Measurements from ENCODE around the gene PTGR3.

The PTGR3 gene

GRCh38 chr18:75220551-75221355 is 11.8 kb upstream of the PTGR3 start:
- Histone ChIP-seq H3K36me3 (ENCODE audit: control insufficient read depth in 1 of 2, insufficient read depth in 2 of 2, low read length in 2 of 2) (no peaks in the 10 kb centered on the region), H2AFZ (ENCODE audit: insufficient read depth, low read length, poor library complexity) (no peak overlapping the region), H3K9ac (ENCODE audit: low read length) (no peak overlapping the region), H3K27ac (ENCODE audit: low read depth, low read length) (no peak overlapping the region), H2BK12ac (ENCODE audit: low read length) (no peak overlapping the region), H3K23ac (ENCODE audit: low read length) (no peak overlapping the region), H2BK120ac (ENCODE audit: insufficient read depth, low read length, poor library complexity) (no peak overlapping the region), H3K18ac (ENCODE audit: low read length) (no peak overlapping the region), H3K4ac (ENCODE audit: low read depth, low read length) (no peak overlapping the region), H3K27me3 (ENCODE audit: insufficient read depth, low read length) (no peaks in the 10 kb centered on the region), H2AK5ac (ENCODE audit: low read length) (no peak overlapping the region), H3K4me1 (ENCODE audit: control insufficient read depth in 1 of 2, insufficient read depth in 2 of 2, low read length in 2 of 2) (no peaks in the 10 kb centered on the region), H3K14ac (ENCODE audit: low read length) (no peak overlapping the region), H3K79me2 (ENCODE audit: control insufficient read depth, insufficient read depth, low read length, poor library complexity) (no peaks in the 10 kb centered on the region), H3K4me2 (ENCODE audit: low read length) (no peak overlapping the region), H4K12ac (ENCODE audit: low read depth, low read length) (no peak overlapping the region), H4K8ac (ENCODE audit: low read depth, low read length) (no peak overlapping the region), H4K91ac (ENCODE audit: low read depth, low read length) (no peak overlapping the region), H3K9me3 (ENCODE audit: insufficient read depth, low read depth, low read length) (no peaks in the 10 kb centered on the region), H2BK5ac (ENCODE audit: low read depth, low read length, poor library complexity) (no peak overlapping the region), H3K4me3 (ENCODE audit: low read depth, low read length) (no peak overlapping the region), H3K79me1 (ENCODE audit: low read length) (no peaks in the 10 kb centered on the region)
- no peak for DNase-seq
- no CpG with 5 or more reads among the region's 12 CpGs for WGBS (ENCODE audit: extremely low coverage, insufficient coverage, insufficient read length)

GRCh38 chr18:75219745-75220375 is 10.9 kb upstream of the PTGR3 start:
- H4K12ac ChIP-seq (ENCODE audit: low read depth, low read length), result no peak overlapping the region
- no peak overlapping the region for H2AK5ac ChIP-seq (ENCODE audit: low read length)
- no peak overlapping the region for H2BK5ac ChIP-seq (ENCODE audit: low read depth, low read length, poor library complexity)
- no peak overlapping the region for H4K8ac ChIP-seq (ENCODE audit: low read depth, low read length)
- no peak overlapping the region for H3K23ac ChIP-seq (ENCODE audit: low read length)
- no peak overlapping the region for H3K4ac ChIP-seq (ENCODE audit: low read depth, low read length)
- DNase-seq, result no peak
- H3K79me2 ChIP-seq (ENCODE audit: control insufficient read depth, insufficient read depth, low read length, poor library complexity), result no peaks in the 10 kb centered on the region
- no CpG with 5 or more reads among the region's 11 CpGs for WGBS (ENCODE audit: extremely low coverage, insufficient coverage, insufficient read length)
- H2BK120ac ChIP-seq (ENCODE audit: insufficient read depth, low read length, poor library complexity), result no peak overlapping the region
- H3K9ac ChIP-seq (ENCODE audit: low read length), result no peak overlapping the region
- no peak overlapping the region for H2AFZ ChIP-seq (ENCODE audit: insufficient read depth, low read length, poor library complexity)
- no peak overlapping the region for H3K14ac ChIP-seq (ENCODE audit: low read length)
- H3K4me1 ChIP-seq (ENCODE audit: control insufficient read depth in 1 of 2, insufficient read depth in 2 of 2, low read length in 2 of 2), result no peaks in the 10 kb centered on the region
- H3K27ac ChIP-seq (ENCODE audit: low read depth, low read length), result no peak overlapping the region
- H3K9me3 ChIP-seq (ENCODE audit: insufficient read depth, low read depth, low read length), result no peaks in the 10 kb centered on the region
- H3K27me3 ChIP-seq (ENCODE audit: insufficient read depth, low read length), result no peaks in the 10 kb centered on the region
- no peak overlapping the region for H3K4me3 ChIP-seq (ENCODE audit: low read depth, low read length)
- H3K18ac ChIP-seq (ENCODE audit: low read length), result no peak overlapping the region
- H2BK12ac ChIP-seq (ENCODE audit: low read length), result no peak overlapping the region
- H4K91ac ChIP-seq (ENCODE audit: low read depth, low read length), result no peak overlapping the region
- H3K4me2 ChIP-seq (ENCODE audit: low read length), result no peak overlapping the region
- H3K36me3 ChIP-seq (ENCODE audit: control insufficient read depth in 1 of 2, insufficient read depth in 2 of 2, low read length in 2 of 2), result no peaks in the 10 kb centered on the region
- H3K79me1 ChIP-seq (ENCODE audit: low read length), result no peaks in the 10 kb centered on the region

DNA sequence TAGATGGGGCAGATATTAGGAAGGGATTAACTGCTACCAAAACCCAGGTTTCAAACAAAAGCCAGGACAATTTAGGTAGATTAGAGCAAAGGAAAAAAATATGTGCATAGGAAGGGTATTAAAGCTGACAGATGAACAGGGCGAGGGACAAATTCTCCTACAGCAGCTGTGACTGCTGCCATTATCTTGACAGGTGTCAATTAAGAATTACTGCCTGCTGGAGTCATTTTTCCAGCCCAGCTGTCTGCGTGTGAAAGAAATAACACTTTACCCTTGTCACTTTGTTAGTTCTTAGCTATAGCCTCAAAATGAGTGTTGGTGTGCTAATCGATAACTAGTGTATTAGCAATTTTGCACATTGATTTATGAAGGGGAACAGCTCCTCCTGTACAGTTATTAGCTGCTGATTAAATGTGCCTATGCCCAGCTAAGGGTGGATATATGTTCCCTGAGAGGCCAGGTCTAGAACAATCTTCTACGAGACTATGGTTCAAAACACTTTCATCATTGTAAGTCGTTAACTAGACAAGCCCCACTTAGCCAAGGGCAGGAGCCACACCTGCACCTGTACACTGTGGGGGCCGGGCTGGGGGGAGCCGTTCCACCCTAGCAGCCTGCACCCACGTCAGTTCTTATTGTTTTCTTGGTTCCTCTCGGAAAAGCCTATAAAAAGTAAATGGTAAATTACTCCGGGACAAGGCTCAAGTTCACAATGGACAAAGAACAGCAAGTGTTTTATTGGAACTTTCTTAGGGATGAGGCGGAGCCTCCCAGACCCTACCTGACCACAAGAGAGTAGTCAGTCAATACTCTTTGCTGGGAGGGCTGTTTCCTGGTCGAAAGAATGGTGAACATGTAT is 9.4 kb upstream of the PTGR3 start:
- Histone ChIP-seq H3K27ac (ENCODE audit: low read depth, low read length) (no peak overlapping the region), H2BK5ac (ENCODE audit: low read depth, low read length, poor library complexity) (no peak overlapping the region), H3K9me3 (ENCODE audit: insufficient read depth, low read depth, low read length) (no peaks in the 10 kb centered on the region), H3K27me3 (ENCODE audit: insufficient read depth, low read length) (no peaks in the 10 kb centered on the region), H3K4me1 (ENCODE audit: control insufficient read depth in 1 of 2, insufficient read depth in 2 of 2, low read length in 2 of 2) (no peaks in the 10 kb centered on the region), H4K8ac (ENCODE audit: low read depth, low read length) (no peak overlapping the region), H3K79me1 (ENCODE audit: low read length) (no peaks in the 10 kb centered on the region), H4K91ac (ENCODE audit: low read depth, low read length) (no peak overlapping the region), H3K18ac (ENCODE audit: low read length) (no peak overlapping the region), H3K23ac (ENCODE audit: low read length) (no peak overlapping the region), H3K4me3 (ENCODE audit: low read depth, low read length) (no peak overlapping the region), H3K4ac (ENCODE audit: low read depth, low read length) (no peak overlapping the region), H4K12ac (ENCODE audit: low read depth, low read length) (no peak overlapping the region), H3K9ac (ENCODE audit: low read length) (no peak overlapping the region), H3K36me3 (ENCODE audit: control insufficient read depth in 1 of 2, insufficient read depth in 2 of 2, low read length in 2 of 2) (no peaks in the 10 kb centered on the region), H2AK5ac (ENCODE audit: low read length) (no peak overlapping the region), H3K4me2 (ENCODE audit: low read length) (no peak overlapping the region), H3K14ac (ENCODE audit: low read length) (no peak overlapping the region), H3K79me2 (ENCODE audit: control insufficient read depth, insufficient read depth, low read length, poor library complexity) (no peaks in the 10 kb centered on the region), H2BK12ac (ENCODE audit: low read length) (no peak overlapping the region), H2BK120ac (ENCODE audit: insufficient read depth, low read length, poor library complexity) (no peak overlapping the region), H2AFZ (ENCODE audit: insufficient read depth, low read length, poor library complexity) (no peak overlapping the region)
- DNase-seq, result no peak
- WGBS (ENCODE audit: extremely low coverage, insufficient coverage, insufficient read length), result no CpG with 5 or more reads among the region's 12 CpGs

DNA sequence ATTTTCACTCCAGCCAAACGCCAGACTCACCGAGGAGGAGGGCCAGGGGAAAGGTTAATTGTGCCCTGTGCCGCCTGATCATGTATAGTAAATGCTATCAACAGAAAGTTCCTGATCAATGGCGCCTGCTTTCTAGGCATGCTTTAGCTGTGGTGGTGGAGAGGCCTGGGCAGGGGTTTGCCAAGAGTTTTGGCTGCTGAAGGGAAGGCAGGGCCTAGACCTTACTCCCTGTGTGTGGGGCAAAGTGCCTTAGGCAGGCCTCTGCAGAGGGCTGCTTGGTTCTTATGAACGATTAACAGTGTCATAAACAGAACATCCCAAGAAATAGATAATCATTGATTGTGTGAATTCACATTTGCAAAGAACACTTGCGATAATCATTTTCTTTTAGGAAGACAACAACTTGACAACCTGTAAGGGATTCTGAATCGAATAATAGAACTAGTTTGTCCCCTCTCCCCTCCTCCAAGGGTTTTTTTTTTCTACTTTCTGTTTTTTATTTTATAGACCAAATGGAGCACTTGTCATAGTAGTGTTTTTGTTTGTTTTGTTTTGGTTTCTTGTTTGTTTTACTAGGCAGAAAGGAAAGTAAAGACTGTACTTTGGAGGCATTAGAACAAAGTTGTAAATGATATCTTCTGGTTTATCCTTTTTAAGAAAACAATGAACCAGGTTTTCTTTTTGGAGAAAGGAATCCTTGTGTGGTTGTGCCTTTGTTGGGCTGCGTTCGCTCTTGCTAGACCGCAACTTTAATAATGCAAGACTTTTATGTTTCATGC is 8.2 kb upstream of the PTGR3 start:
- Histone ChIP-seq H3K4me1 (ENCODE audit: control insufficient read depth in 1 of 2, insufficient read depth in 2 of 2, low read length in 2 of 2) (no peaks in the 10 kb centered on the region), H3K79me1 (ENCODE audit: low read length) (no peaks in the 10 kb centered on the region), H2BK12ac (ENCODE audit: low read length) (no peak overlapping the region), H4K8ac (ENCODE audit: low read depth, low read length) (no peak overlapping the region), H3K23ac (ENCODE audit: low read length) (no peak overlapping the region), H3K27me3 (ENCODE audit: insufficient read depth, low read length) (peaks cover 4% of the 10 kb centered on the region), H2BK5ac (ENCODE audit: low read depth, low read length, poor library complexity) (no peak overlapping the region), H2AFZ (ENCODE audit: insufficient read depth, low read length, poor library complexity) (no peak overlapping the region), H3K27ac (ENCODE audit: low read depth, low read length) (no peak overlapping the region), H2AK5ac (ENCODE audit: low read length) (no peak overlapping the region), H3K4me2 (ENCODE audit: low read length) (no peak overlapping the region), H3K9ac (ENCODE audit: low read length) (no peak overlapping the region), H2BK120ac (ENCODE audit: insufficient read depth, low read length, poor library complexity) (no peak overlapping the region), H3K79me2 (ENCODE audit: control insufficient read depth, insufficient read depth, low read length, poor library complexity) (no peaks in the 10 kb centered on the region), H3K4ac (ENCODE audit: low read depth, low read length) (no peak overlapping the region), H4K91ac (ENCODE audit: low read depth, low read length) (no peak overlapping the region), H3K36me3 (ENCODE audit: control insufficient read depth in 1 of 2, insufficient read depth in 2 of 2, low read length in 2 of 2) (no peaks in the 10 kb centered on the region), H3K4me3 (ENCODE audit: low read depth, low read length) (no peak overlapping the region), H3K14ac (ENCODE audit: low read length) (no peak overlapping the region), H3K9me3 (ENCODE audit: insufficient read depth, low read depth, low read length) (no peaks in the 10 kb centered on the region), H3K18ac (ENCODE audit: low read length) (no peak overlapping the region), H4K12ac (ENCODE audit: low read depth, low read length) (no peak overlapping the region)
- WGBS (ENCODE audit: extremely low coverage, insufficient coverage, insufficient read length), result no CpG with 5 or more reads among the region's 10 CpGs
- no peak for DNase-seq

Measured in trophoblast cell (in vitro differentiated cells and primary cell).